ENCODE data around the gene TRIM31. TPM values are rescaled to one million over a fixed set of nuclear protein-coding genes. Genes with fewer than 3 reads are reported as not detected.

The TRIM31 gene
- total and polyA plus RNA-seq, 7 donors: 0.36 to 133 (median 92.2) TPM; not detected in 2

- H3K4me3 ChIP-seq: no peak overlapping the region
- peaks cover 24 to 80% (median 49%) of the 10 kb centered on the region in 3 donors for H3K27me3 ChIP-seq
- intact Hi-C loops (cut with DNase I): no loop called here
- H3K36me3 ChIP-seq: no peaks in the 10 kb centered on the region
- TF ChIP-seq CTCF (IDR thresholded peaks at IDR 0.05): no peak
- TF ChIP-seq POLR2A (IDR thresholded peaks at IDR 0.05): no peak
- TF ChIP-seq POLR2AphosphoS5 (IDR thresholded peaks at IDR 0.05): no peak
- no peak for TF ChIP-seq EP300 (IDR thresholded peaks at IDR 0.05)
- H3K4me1 ChIP-seq: peaks cover 0 to 29% (median 26%) of the 10 kb centered on the region in 4 donors
- H3K9me3 ChIP-seq: no peaks in the 10 kb centered on the region
- 49 to 63% methylated on average over 4 of the region's 4 CpGs for WGBS, 2 donors
- no peak for DNase-seq
- H3K27ac ChIP-seq: no peak overlapping the region
Observed at GRCh38 chr6:30097902-30098768, 14.8 kb downstream of the TRIM31 start.

- H3K4me1 ChIP-seq: peaks cover 0 to 18% (median 16%) of the 10 kb centered on the region in 4 donors
- no peak for DNase-seq
- H3K27ac ChIP-seq: no peak overlapping the region
- H3K9me3 ChIP-seq: no peaks in the 10 kb centered on the region
- TF ChIP-seq POLR2A (IDR thresholded peaks at IDR 0.05) (no peak), CTCF (IDR thresholded peaks at IDR 0.05) (no peak), EP300 (IDR thresholded peaks at IDR 0.05) (no peak)
- WGBS, 2 donors: 44 to 46% methylated on average over 1 of the region's 1 CpG
- H3K4me3 ChIP-seq: no peak overlapping the region
- intact Hi-C loops (cut with DNase I): no loop called here
- H3K27me3 ChIP-seq: peaks cover 26 to 93% (median 58%) of the 10 kb centered on the region in 3 donors
- H3K36me3 ChIP-seq: no peaks in the 10 kb centered on the region
Observed at GRCh38 chr6:30096829-30097228, 16.1 kb downstream of the TRIM31 start.

- intact Hi-C loops (cut with DNase I): no loop called here
- TF ChIP-seq POLR2AphosphoS5 (IDR thresholded peaks at IDR 0.05): no peak
- TF ChIP-seq POLR2A (IDR thresholded peaks at IDR 0.05): no peak
- no peak for TF ChIP-seq EP300 (IDR thresholded peaks at IDR 0.05)
- TF ChIP-seq CTCF (IDR thresholded peaks at IDR 0.05): no peak
- 61 to 74% methylated on average over 5 of the region's 5 CpGs for WGBS, 2 donors
Observed at GRCh38 chr6:30093951-30094661, 18.8 kb downstream of the TRIM31 start.

GRCh38 chr6:30092852-30093543 is 19.9 kb downstream of the TRIM31 start:
- 79 to 80% methylated on average over 6 of the region's 6 CpGs for WGBS, 2 donors
- intact Hi-C loops (cut with DNase I): no loop called here
- Histone ChIP-seq H3K9me3 (no peaks in the 10 kb centered on the region), H3K4me3 (no peak overlapping the region), H3K4me1 (no peaks in the 10 kb centered on the region), H3K36me3 (no peaks in the 10 kb centered on the region), H3K27me3 (peaks cover 5 to 93% (median 41%) of the 10 kb centered on the region in 3 donors), H3K27ac (no peak overlapping the region)
- TF ChIP-seq POLR2AphosphoS5 (IDR thresholded peaks at IDR 0.05) (no peak), POLR2A (IDR thresholded peaks at IDR 0.05) (no peak), EP300 (IDR thresholded peaks at IDR 0.05) (no peak), CTCF (IDR thresholded peaks at IDR 0.05) (no peak)
- no peak for DNase-seq

More at GRCh38 chr6:30093951-30094661, 18.8 kb downstream of the TRIM31 start:
- H3K9me3 ChIP-seq: no peaks in the 10 kb centered on the region
- no peak overlapping the region for H3K4me3 ChIP-seq
- H3K36me3 ChIP-seq: no peaks in the 10 kb centered on the region
- no peak for DNase-seq
- H3K27me3 ChIP-seq: peaks cover 13 to 93% (median 51%) of the 10 kb centered on the region in 3 donors
- no peaks in the 10 kb centered on the region for H3K4me1 ChIP-seq
- no peak overlapping the region for H3K27ac ChIP-seq

Data from sigmoid colon (tissue), 7 donors.